SK-N-SH (cell line): Measurements from ENCODE around the gene IMPDH1. TPM values are rescaled to one million over a fixed set of nuclear protein-coding genes. Genes with fewer than 3 reads are reported as not detected.

ENCODE experiments used
- CTCF ChIA-PET: fragments of 300-600, 350-600 bp; formaldehyde crosslinking; extraction: SDS; loops from one replicate; lab custom pipeline; 2021; lab: Yijun Ruan, JAX
- POLR2A ChIA-PET: fragments of 350-600 bp; sonication (Branson Sonifier 250); formaldehyde crosslinking; extraction: SDS; loops from one replicate; lab custom pipeline; 2020; ENCODE audit warnings: antibody characterized with exemption, inconsistent platforms; lab: Yijun Ruan, JAX
- DNase-seq: peaks from one replicate; pipeline ENCODE4 v3.0.0; 2012
- H2AFZ ChIP-seq: fragments of 200-600 bp; sonication (generic); 2 replicates; pipeline ENCODE4 v1.8.1; 2016; ENCODE audit warnings: antibody characterized with exemption, mild to moderate bottlenecking, low read depth
- H3F3A ChIP-seq: fragments of 200-600 bp; sonication (generic); replicated peaks from 2 replicates; pipeline ENCODE3; 2016; ENCODE audit warnings: antibody characterized with exemption, mild to moderate bottlenecking; ENCODE audit not compliant: insufficient read depth
- H3K27ac ChIP-seq, 2 experiments: fragments of 200-500 bp in 1 of 2; fragments of 200-600 bp in 1 of 2; sonication (Bioruptor generic) in 1 of 2; sonication (generic), shearing (Covaris generic) in 1 of 2; 2 replicates each; pipeline versions ENCODE4 v1.5.1 to v1.6.1; 2014 to 2016; ENCODE audit warnings: low read depth in 2 of 2, inconsistent platforms in 1 of 2, low read length in 1 of 2, mild to moderate bottlenecking in 1 of 2, mixed read lengths in 1 of 2
- H3K27me3 ChIP-seq: fragments of 200-600 bp; sonication (generic), shearing (Covaris generic); 2 replicates; pipeline ENCODE4 v1.6.1; 2016; ENCODE audit warnings: mixed run types; ENCODE audit not compliant: insufficient read depth
- H3K36me3 ChIP-seq, 2 experiments: fragments of 200-500 bp in 1 of 2; fragments of 200-600 bp in 1 of 2; sonication (Bioruptor generic) in 1 of 2; sonication (generic) in 1 of 2; replicated peaks in 1 of 2; 2 replicates each; pipeline versions ENCODE3 to v1.5.1; 2014 to 2016; ENCODE audit warnings: low read length in 1 of 2, mild to moderate bottlenecking in 1 of 2; ENCODE audit not compliant: insufficient read depth in 2 of 2, control insufficient read depth in 1 of 2
- H3K4me1 ChIP-seq, 2 experiments: fragments of 200-500 bp in 1 of 2; fragments of 200-600 bp in 1 of 2; sonication (Bioruptor generic) in 1 of 2; sonication (generic), shearing (Covaris generic) in 1 of 2; 2 replicates each; pipeline versions ENCODE4 v1.5.1 to v1.6.1; 2014 to 2016; ENCODE audit warnings: low read depth in 1 of 2, low read length in 1 of 2, mixed run types in 1 of 2; ENCODE audit not compliant: insufficient read depth in 2 of 2, control insufficient read depth in 1 of 2
- H3K4me2 ChIP-seq: fragments of 200-600 bp; sonication (generic), shearing (Covaris generic); 2 replicates; pipeline ENCODE4 v1.6.1; 2017; ENCODE audit warnings: mixed run types
- H3K4me3 ChIP-seq, 2 experiments: fragments of 200-500 bp in 1 of 2; fragments of 200-600 bp in 1 of 2; sonication (Bioruptor generic) in 1 of 2; sonication (generic), shearing (Covaris generic) in 1 of 2; 2 replicates each; pipeline versions ENCODE4 v1.5.1 to v1.8.1; 2014 to 2016; ENCODE audit warnings: low read depth in 2 of 2, inconsistent platforms in 1 of 2, low read length in 1 of 2, mild to moderate bottlenecking in 1 of 2, mixed read lengths in 1 of 2, moderate library complexity in 1 of 2
- H3K79me2 ChIP-seq: fragments of 200-600 bp; sonication (generic); 2 replicates; pipeline ENCODE4 v1.8.1; 2017; ENCODE audit warnings: mild to moderate bottlenecking; ENCODE audit not compliant: insufficient read depth
- H3K9ac ChIP-seq: fragments of 200-600 bp; sonication (generic); 2 replicates; pipeline ENCODE4 v1.6.1; 2017; ENCODE audit warnings: mixed run types
- H3K9me2 ChIP-seq: fragments of 200-600 bp; sonication (generic); 2 replicates; pipeline ENCODE4 v1.6.1; 2017; ENCODE audit warnings: mixed run types
- H3K9me3 ChIP-seq: fragments of 200-600 bp; sonication (generic); 2 replicates; pipeline ENCODE4 v1.6.1; 2017; ENCODE audit warnings: mixed run types, mild to moderate bottlenecking, moderate library complexity
- H4K20me1 ChIP-seq: fragments of 200-600 bp; sonication (generic); 2 replicates; pipeline ENCODE4 v1.6.1; 2017; ENCODE audit warnings: mild to moderate bottlenecking, mixed run types; ENCODE audit not compliant: insufficient read depth
- CHD2 ChIP-seq: fragments of 150-350 bp; IDR thresholded peaks from 2 replicates; pipeline ENCODE4 v1.6.1; 2018; ENCODE audit warnings: low read length; ENCODE audit not compliant: partially characterized antibody
- CTCF ChIP-seq: fragments of 200-600 bp; sonication (generic); IDR thresholded peaks from 2 replicates; pipeline ENCODE4 v1.6.1; 2017; ENCODE audit warnings: antibody characterized with exemption, mild to moderate bottlenecking, moderate library complexity
- ELF1 ChIP-seq: IDR thresholded peaks from 2 replicates; pipeline ENCODE4 v1.4.0; 2012
- EP300 ChIP-seq, 2 experiments: IDR thresholded peaks; 2 replicates each; pipeline versions ENCODE4 v1.4.0 to v1.6.1; 2012; ENCODE audit warnings: borderline replicate concordance in 1 of 2, low read depth in 1 of 2, low read length in 1 of 2
- FOXJ3 ChIP-seq: sonication (generic); formaldehyde crosslinking; IDR thresholded peaks from 2 replicates; pipeline ENCODE4 v1.5.1; 2020; ENCODE audit warnings: mild to moderate bottlenecking, missing genetic modification reagents
- GABPA ChIP-seq: IDR thresholded peaks from 2 replicates; pipeline ENCODE4 v1.4.0; 2012; ENCODE audit warnings: low read depth, mild to moderate bottlenecking
- IRF3 ChIP-seq: fragments of 150-350 bp; IDR thresholded peaks from 2 replicates; pipeline ENCODE4 v1.6.1; 2016; ENCODE audit warnings: mild to moderate bottlenecking, low read depth, low read length
- MAX ChIP-seq: IDR thresholded peaks from 2 replicates; pipeline ENCODE4 v1.4.0; 2012; ENCODE audit warnings: low read depth
- MEF2A ChIP-seq: IDR thresholded peaks from 2 replicates; pipeline ENCODE4 v1.4.0; 2012; ENCODE audit warnings: low read depth, borderline replicate concordance
- NRF1 ChIP-seq: IDR thresholded peaks from 2 replicates; pipeline ENCODE4 v1.6.1; 2012; ENCODE audit warnings: low read depth, mild to moderate bottlenecking, low read length
- POLR2AphosphoS5 ChIP-seq: IDR thresholded peaks from 2 replicates; pipeline ENCODE4 v1.6.1; 2012; ENCODE audit warnings: low read depth, low read length
- REST ChIP-seq: IDR thresholded peaks from 2 replicates; pipeline ENCODE4 v1.6.1; 2012; ENCODE audit warnings: mild to moderate bottlenecking, low read depth, low read length, moderate library complexity
- RFX5 ChIP-seq: IDR thresholded peaks from 2 replicates; pipeline ENCODE4 v1.6.1; 2012; ENCODE audit warnings: mild to moderate bottlenecking, improper control_type of control experiment, low read length
- RXRA ChIP-seq: IDR thresholded peaks from 2 replicates; pipeline ENCODE4 v1.4.0; 2012; ENCODE audit warnings: low read depth, mild to moderate bottlenecking, borderline replicate concordance
- TAF1 ChIP-seq: IDR thresholded peaks from 2 replicates; pipeline ENCODE4 v1.6.1; 2012; ENCODE audit warnings: low read depth, mild to moderate bottlenecking, low read length, moderate library complexity, borderline replicate concordance
- TEAD4 ChIP-seq: IDR thresholded peaks from 2 replicates; pipeline ENCODE4 v1.4.0; 2012; ENCODE audit warnings: mild to moderate bottlenecking, borderline replicate concordance; ENCODE audit not compliant: insufficient read depth
- USF2 ChIP-seq: fragments of 150-350 bp; IDR thresholded peaks from 2 replicates; pipeline ENCODE4 v1.6.1; 2017; ENCODE audit warnings: antibody characterized with exemption, low read length, low read depth, borderline replicate concordance
- WGBS: methylation state at CpG from one replicate; pipeline ENCODE4 v1.1.6; 2017; ENCODE audit warnings: low lambda C conversion rate; 5-methylcytosine and 5-hydroxymethylcytosine counted together
- polyA plus RNA-seq, 3 experiments: library from polyadenylated mRNA; depleted of rRNA; stranded (reverse); fragments of >200 nt; gene quantifications; 2 replicates each; pipeline ENCODE4 v1.2.3, GENCODE V29; 2012

Gene IMPDH1
- polyA plus RNA-seq, 1 of the 3 experiments (the other 2 are of a cell fraction) = 80.4 TPM

GRCh38 chr7:128422842-128423241, 13.1 kb upstream of the IMPDH1 start (continued):
- no peak for TF ChIP-seq TAF1

- Histone ChIP-seq H3K36me3 (no peaks in the 10 kb centered on the region), H3F3A (no peaks in the 10 kb centered on the region), H2AFZ (no peak overlapping the region), H3K27ac (no peak overlapping the region), H4K20me1 (no peaks in the 10 kb centered on the region), H3K9me3 (no peaks in the 10 kb centered on the region), H3K9ac (no peak overlapping the region), H3K4me3 (no peak overlapping the region), H3K4me2 (no peak overlapping the region), H3K27me3 (no peaks in the 10 kb centered on the region), H3K9me2 (no peaks in the 10 kb centered on the region), H3K4me1 (peaks cover 0 to 3% of the 10 kb centered on the region in 2 experiments; a peak in 1 of 4 replicates), H3K79me2 (no peaks in the 10 kb centered on the region)
- WGBS = 80% methylated on average over 1 of the region's 1 CpG
- ChIA-PET POLR2A (interaction anchor here (1.0 kb wide), 1 partner anchor 20 kb away, joined by 4 read pairs; no protein-coding TSS in a partner anchor), CTCF (interaction anchor here (0.9 to 44.5 kb wide), 4 partner anchors 27 to 458 kb away, joined by 3 to 1901 read pairs (median 402); partner anchors contain the start of genes IMPDH1 and RBM28)
- no peak for DNase-seq
- TF ChIP-seq CTCF (no peak), CHD2 (no peak), MAX (no peak), NRF1 (no peak), USF2 (no peak), RXRA (no peak), TEAD4 (no peak), REST (no peak), IRF3 (no peak), RFX5 (no peak), ELF1 (no peak), GABPA (no peak), MEF2A (no peak), EP300 (IDR thresholded peaks at IDR 0.05; ENCODE audit: borderline replicate concordance in 1 of 2, low read depth in 1 of 2, low read length in 1 of 2) (no peak), POLR2AphosphoS5 (no peak), FOXJ3 (CRISPR knock-in tag) (no peak)
Observed at GRCh38 chr7:128422037-128422436, 12.3 kb upstream of the IMPDH1 start.
